COLO668 (cell line): ENCODE data around the gene VPS4B.
"Not testable (repeated sequence)": the region's sequence is repeated elsewhere in the genome, so short reads cannot be mapped to it uniquely, and the experiment has no call there.

Experiments
- DNase-seq: peaks from one replicate; lab custom pipeline; 2025; ENCODE audit not compliant: unreplicated experiment; lab: John Stamatoyannopoulos, UW

VPS4B gene

DNA sequence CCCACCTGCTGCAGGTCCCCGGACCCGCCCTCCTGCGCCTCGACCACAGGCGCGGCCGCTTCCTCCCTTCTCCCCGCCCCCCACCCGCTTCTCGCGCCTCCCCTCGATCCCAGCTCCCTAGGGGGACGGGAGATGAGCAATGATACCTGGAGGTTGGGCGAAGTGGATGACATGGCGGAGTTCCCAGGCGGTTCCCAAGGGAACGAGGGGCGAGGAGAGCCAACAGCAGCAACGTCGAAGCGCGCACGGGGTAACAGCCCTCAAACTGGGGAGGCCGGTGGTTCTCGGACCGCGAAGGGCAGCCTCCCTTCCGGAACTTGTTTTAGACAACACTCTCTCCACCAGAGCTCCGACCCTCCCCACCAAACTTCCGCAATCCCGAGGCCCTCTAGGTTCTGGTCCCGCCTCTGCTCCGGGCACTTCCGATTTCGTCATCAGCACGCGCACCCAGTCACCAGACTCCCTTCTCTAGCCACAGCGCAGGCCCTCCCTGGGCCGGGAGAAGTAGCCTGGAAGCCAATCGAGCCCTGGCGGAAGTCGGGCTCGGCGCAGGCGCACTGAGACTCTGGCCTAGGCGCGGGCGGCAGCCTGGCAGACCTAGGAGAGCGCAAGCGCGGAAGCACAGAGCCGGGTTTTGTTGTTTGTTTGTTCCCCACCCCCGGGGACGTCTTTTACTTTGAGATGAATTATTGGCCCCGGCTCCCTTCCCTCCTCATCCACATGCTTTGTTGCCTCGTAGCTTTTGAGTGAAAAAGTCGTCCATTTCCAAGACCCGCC, at the start of gene VPS4B:
TSS of gene VPS4B (minus strand) at position 390 of the 777 bp plus-strand sequence. CDS start at position 173, 217 bp downstream.
- peak; percentile 100 for DNase-seq

DNA sequence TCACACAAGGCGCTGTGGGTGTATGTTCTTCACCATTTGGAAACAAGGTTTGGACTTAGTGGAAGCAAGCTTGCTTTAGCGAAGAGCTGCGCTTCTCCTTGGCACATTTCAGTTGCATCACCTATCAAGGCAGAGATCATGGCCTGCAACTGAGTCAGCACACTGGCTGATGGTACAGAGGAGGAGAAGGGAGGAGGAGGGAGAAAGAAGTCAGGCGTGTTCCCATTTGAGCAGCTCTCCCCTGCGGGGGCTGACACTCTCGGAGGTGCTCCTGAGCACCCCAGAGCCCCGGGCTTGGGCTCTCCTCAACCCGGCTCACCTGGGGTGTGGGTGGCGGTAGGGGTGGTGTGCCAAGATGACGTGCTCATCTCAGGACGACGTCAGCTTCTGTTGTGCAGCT, 48.5 kb upstream of the VPS4B start:
- DNase-seq, result no peak

DNA sequence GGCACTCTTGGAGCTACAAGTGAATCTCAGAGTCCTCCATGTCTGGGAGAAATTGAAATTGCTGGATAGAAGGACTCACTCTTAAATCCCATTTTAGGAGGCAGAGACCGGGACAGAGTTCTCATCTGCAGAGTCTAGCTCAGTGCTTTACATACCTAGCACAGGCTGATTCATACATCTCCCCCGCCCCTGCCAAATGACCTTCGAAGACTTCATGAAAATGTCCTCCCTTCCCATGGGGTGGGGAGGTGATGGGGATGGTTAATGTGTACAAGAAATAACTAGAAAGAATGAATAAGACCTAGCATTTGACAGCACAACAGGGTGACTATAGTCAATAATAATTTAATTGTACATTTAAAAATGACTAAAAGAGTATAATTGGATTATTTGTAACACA, 46.3 kb upstream of the VPS4B start:
- no peak for DNase-seq

DNA sequence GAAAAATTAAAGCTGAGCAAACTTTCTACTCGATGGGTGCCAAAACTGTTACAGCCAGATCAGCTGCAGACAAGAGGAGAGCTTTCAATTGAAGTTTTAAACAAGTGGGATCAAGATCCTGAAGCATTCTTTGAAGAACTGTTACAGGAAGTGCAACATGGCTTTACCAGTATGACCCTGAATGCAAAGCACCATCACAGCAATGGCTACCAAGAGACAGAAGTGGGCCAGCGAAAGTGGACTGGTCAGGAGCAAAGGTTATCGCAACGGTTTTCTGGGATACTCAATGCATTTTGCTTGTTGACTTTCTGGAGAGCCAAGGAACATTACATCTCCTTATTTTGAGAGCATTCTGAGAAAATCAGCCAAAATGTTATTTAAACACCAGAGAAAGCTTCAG, 45.4 kb upstream of the VPS4B start:
- no peak for DNase-seq

DNA sequence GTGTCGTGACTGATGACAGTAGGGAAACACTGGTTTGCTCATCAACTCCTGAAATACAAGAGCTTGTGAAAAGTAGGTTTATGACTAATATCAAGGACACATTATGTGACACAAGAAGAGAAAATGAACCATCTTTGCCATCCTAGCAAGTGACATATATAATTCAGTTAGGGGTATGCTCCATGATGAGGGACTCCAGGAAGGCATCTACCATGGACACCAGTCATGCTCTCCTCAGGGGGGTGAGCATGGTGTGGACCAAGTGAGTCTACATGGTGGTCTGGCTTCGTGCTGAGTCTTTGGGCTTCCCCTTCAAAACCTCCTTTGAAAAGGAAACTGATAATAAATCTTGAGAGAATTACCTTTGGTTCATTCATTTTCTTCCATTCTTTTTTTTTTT, 42.8 kb upstream of the VPS4B start:
- DNase-seq, result no peak

DNA sequence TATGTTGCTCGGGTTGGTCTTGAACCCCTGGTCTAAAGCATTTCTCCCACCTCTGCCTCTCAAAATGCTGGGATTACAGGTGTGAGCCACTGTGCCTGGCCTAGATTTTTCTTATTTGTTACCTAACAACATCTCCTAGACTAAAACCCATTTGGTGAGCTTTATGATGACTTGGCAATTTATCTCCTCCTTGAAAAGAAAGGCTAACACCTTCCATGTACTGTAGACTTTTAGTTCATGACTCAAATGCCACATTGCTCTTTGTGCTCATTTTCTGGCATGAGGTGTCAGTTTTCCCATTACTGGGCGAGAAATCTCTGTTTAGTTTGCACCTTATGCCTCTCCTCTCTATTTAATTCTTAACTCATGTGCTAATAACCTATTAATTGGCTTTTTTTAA, 42.2 kb upstream of the VPS4B start:
- DNase-seq, result no peak

DNA sequence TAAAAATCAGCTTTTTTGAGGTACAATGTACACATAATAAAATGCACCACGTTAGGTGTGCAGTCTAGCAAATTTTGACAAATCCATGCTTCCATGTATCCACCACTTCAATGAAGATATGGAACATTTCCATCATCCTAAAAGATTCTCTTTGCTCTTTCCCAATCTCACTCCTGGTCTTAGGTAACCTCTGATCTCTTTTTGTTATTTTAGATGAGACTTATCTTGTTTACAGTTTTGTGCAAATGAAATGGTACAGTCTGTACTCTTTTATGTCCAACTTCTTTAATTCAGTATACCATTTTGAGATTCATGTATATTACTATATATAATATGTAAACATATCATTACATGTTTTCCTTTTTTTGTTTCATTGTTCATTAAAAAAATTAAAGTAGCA, 38.1 kb upstream of the VPS4B start:
- no peak for DNase-seq

DNA sequence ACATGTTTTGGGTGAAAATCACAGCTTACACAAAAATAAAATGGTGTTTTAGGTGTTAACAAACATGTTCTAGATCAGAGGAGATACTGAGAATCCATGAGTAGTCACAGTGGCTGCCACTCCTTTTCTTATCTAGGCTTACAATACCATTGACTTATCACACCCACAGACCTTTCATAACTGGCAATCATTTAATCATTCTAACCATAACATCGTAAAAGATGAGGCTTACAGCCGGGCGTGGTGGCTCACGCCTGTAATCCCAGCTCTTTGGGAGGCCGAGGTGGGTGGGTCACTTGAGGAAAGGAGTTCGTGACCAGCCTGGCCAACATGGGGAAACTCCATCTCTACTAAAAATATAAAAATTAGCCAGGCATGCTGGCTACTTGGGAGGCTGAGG, 35.7 kb upstream of the VPS4B start:
- no peak for DNase-seq

DNA sequence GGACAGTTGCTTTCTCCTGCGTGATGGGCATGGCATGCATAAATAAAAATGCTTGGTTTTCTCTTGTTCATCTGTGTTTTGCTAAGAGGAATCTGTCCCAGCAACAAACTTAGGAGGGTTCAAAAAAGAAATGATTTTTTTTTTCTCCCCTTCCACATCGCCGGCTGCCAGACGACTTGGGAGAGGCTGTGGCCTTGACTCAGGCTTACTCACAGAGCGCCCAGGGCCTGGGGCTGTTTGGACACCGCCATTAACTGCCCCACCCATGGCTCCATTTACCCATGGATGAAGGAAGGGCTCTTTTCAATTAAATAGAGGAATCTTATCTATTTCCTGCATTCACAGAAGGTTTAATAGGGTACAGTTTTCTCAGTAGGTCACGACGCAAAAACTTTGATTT, 32.2 kb upstream of the VPS4B start:
- no peak for DNase-seq

DNA sequence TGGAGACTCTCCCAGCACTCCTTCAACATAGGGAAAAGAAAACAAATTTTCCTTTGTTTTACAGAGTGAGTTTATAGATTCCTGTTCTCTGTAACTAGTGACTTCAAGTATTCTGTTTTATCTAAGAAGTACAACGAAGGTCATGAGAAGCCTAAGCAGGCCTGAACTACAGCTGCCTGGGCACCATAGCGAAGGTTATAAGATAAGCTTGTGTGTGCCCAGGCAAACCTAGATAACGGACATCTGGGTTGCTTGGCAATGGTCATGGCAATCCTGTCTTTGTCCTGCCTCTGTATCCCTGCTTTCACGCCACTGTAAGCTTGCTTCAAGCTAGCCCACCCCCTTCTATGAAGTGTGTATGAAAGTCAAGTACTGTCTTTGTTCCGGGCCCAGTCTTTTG, 30.5 kb upstream of the VPS4B start:
- not testable (repeated sequence) for DNase-seq

DNA sequence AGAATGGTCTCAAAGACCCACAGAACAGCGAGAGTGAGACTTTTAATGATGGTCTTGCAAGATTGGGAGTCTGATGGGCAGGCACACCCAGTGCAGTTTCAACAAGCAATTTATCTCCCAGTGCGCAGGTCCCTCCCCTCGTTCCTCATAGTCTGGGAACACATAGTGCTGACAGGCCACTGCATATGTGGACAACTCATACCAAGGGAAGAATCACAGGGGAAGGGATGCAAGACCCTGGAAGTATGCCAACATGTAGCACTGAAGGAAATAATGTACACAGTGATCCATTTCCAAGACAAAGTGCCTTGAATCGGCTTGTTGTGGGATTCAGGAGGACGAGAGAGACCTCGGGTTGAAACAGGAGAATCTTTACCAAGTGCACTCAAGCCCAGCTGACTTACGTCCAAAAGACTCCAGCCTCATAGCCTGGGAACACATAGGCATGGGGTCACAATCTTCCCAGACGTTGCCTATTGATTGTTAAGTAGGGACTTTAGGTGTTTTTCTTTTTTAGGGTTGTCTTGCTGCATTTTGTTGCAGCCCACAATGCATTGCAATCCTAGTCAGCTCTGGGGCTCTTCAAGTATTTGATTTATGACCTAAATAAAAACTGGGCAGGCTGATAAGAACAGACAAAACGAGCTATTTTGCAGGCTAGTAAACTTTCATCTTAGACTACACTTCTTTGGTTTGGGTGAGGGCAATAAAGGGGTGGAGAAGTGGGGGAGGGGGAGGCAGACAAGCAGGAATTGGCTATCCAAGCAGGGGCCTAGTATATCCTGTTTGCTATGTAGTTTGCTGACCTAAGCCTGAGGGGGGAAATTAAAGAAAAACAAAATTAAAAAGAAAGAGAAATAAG, 29.8 kb upstream of the VPS4B start:
- no peak for DNase-seq

DNA sequence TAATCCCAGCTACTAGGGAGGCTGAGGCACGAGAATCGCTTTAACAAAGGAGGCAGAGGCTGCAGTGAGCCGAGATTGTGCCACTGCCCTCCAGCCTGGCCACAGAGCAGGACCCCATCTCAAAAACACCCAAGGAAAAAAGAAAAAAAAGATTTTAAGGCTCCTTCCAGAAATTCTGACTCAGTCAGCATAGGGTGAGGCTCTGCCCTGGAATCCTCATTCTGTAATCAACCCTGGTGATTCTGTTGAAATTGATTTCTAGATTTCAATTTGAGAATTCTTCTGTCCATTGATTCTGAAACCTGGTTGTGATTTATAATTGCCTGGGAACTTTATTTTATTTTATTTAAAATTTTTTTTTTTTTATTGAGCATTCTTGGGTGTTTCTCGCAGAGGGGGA, 27.1 kb upstream of the VPS4B start:
- DNase-seq, result no peak

DNA sequence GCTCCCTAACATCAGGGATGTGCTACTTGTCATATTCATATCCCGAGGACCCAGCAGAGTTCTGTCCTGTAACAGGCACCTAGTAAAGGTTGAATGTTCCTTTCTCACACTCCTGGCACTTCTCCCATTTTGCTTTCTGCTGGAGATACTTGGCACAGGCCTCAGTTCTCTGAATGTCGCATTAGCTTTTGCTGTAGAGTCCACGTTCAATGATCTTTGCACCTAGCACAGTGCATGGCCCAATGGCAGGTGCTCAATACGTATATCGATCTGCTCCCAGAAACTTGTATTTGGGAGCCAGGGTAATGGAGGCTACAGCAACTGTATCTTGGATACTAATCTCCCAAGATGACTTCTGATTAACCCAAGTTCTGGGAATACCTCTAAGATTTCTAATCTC, 24.8 kb upstream of the VPS4B start:
- DNase-seq, result no peak

DNA sequence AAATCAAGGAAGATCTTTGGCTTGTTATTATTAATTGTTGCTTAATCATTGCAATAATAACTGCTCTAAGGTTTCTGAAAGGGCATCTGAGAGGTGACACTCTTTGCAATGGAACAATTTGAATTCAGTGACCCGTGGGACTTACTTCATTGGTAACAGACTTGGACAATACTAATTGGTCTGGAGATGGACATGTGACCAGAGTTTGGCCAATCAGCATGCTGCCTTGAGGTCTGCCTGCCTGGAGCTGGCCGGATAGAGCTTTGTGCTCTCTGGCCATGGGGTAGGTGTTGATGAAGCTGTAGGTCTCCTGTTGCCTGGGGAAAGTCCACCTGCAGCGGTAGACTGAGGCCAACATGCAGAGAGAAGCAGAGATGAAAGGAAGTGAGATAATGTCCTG, 24.0 kb upstream of the VPS4B start:
- no peak for DNase-seq

DNA sequence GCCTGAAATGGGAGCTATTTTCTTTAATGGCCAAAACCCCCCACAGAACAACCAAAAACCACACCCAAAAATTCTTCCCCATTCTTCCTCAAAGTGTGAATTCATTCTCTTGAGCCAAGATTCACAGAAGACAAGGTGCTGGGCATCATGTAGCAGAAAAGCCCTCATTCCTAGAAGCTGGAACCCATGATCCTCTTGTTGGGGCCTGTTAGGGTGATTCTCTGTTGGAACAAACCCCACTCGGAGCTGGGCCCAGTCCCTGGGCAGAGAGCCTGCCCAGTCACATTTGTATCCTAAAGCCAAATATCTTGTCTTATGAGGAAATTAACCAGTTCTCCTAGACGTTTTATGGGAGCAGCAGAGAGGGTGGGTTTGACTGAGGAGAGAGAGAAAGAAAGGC, 22.8 kb upstream of the VPS4B start:
- DNase-seq, result no peak

DNA sequence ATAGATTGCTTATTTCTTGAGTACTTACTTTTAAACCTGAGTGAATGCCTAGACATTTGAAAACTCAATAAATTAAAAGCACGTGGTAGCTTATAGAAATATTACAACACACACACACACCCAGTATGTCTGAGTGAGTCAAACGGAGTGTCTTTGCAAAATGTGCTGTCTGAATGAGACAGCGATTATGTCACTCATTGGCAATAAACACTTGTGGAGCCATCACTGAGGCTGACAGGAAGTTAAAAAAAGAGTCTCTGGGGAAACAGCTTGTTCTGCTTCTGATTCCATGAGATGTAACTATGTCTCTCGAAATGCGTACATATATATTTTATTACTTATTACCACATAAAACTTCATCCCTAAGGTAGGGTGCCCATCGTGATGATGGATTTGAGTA, 22.3 kb upstream of the VPS4B start:
- DNase-seq, result no peak

DNA sequence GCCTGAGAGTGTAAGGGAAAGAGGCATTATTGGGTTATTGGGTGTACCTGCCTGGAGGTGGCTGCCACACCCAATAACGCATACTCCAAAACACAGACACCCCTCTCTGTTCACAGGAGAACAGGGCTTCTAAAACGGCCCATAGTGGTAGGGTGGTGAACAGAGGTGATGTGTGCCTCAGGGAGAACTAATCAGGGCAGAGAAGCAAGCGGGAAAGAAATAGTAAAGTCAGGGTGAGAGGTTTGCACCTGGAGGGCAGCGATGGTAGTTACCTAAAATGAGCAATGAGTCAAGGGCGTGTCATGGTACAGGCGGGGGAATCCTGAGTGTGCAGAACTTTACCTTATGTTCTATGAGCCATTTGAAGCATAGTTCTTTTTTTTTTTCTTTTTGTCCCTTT, 21.6 kb upstream of the VPS4B start:
- DNase-seq, result no peak

DNA sequence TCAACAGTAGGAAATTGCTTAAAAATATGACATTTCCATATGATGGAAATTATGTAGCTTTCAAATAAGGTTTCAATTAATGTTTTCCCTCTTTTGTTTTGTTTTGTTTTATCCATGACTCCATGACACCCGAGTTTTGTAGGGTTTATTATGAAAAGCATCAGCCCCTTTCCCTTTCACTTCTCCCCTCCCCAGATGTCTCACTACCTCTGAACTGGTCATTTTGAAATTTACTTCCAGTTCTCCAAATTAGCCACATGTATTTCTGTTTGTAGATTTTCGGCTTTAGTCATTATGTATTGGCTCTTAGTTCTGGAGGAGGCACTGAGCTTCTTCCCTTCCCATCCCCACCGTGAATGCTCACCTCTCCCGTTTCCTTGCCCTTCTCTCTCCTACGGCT, 18.6 kb upstream of the VPS4B start:
- DNase-seq, result no peak

DNA sequence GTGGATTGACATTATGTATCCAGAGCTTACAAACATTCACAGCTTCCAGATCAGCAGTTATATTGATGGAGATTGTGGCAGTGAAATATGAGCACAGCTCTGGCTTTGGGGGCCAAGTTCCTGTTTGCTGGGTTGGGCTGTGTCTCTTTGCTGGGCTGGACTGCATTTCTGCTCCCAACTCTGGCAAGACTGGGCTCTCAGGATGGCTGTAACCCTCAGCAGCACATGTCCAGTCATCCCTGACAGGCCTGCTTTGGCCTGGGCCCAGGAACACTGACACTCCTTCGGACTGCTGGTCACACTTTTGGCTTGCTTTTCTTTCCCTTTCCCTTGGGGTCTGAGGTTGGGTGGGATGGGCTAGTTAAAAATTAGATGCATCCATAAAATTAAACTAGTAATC, 17.9 kb upstream of the VPS4B start:
- no peak for DNase-seq

DNA sequence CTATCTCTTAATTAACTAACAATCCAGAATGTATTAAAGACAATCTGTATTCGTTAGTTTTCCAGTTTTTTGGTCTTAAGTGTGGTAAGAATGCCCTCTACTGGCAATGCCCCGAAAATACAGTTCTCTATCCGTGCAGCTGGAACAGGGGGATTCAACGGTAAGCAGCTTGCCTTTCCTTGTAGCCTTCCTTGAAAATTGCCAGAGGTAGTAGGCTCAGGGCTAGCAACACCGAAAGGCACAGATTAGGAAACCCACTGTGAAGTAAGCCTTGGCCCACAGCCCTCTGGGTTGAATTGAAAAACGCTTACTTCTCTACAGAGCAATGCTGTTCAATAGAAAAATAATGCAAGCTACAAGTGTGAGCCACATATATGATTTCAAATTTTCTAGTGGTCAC, 17.1 kb upstream of the VPS4B start:
- DNase-seq, result peak; percentile 55

DNA sequence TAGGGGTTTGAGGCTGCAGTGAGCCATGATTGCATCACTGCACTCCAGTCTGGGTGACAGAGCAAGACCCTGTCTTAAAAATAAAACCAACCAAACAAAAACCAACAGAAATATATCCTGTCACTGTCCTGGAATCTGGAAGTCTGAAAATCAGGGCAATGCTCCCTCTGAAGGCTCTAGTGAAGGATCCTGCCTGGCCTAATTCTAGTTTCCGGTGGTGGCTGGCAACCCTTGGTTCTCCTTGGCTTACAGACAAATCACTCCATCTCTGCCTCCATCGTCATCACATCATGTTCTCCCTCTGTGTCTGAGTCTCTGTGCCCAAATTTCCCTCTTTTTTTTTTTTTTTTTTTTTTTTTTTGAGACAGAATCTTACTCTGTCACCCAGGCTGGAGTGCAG, 15.9 kb upstream of the VPS4B start:
- no peak for DNase-seq

DNA sequence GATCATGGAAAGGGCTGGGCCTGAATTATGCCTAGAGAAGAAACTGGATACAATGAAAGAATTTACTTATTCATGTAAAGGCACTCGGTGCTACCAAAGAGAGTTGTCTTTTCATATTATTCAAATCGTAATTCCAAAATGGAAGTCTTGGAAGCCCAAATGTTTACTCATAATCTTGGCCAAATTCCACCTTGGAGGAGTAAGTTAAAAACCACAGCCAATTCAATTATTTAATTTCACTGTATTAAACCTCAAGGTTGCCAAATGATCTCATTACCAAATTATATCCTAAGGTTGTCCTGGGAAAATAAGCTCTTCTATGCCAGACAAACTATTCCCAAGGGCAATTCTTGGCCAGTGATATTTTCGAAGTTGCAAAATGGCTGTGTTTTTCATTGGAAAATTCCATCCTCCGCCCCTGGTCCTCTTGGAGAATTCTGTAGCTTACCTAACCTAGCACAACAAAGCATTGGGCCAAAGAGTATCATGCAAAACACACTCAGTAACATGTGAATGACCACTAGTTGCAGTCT, 11.1 kb upstream of the VPS4B start:
- no peak for DNase-seq
